GM18526 (cell line): Measurements from ENCODE around the gene HCCS.

Experiments used
- POLR2A ChIP-seq: IDR thresholded peaks from 3 replicates; pipeline ENCODE4 v1.6.1; 2011; ENCODE audit not compliant: insufficient read length; ENCODE audit errors: extremely low read depth

The HCCS gene

GRCh38 chrX:11143931-11144678 is 33.0 kb downstream of the HCCS start:
- no peak for TF ChIP-seq POLR2A

DNA sequence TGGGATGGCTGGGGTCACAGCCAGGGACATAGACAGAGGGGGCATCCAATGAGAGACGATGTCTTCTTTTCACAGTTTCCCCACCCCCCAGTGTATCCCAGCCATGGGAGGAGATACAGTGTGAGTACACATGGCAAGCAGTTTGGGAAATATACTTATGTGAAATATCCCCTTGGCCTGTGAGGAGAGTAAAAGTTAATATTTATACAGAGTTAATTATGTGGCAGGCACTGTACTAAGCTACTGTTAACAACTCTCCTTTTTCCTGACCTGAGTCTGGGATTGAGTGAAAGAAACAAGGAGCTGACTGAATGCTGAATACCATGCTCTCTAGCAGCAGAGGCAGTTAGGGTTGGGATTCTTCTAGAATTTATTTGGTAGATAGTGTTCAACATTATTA is 35.3 kb downstream of the HCCS start:
- TF ChIP-seq POLR2A, result no peak

- TF ChIP-seq POLR2A, result no peak
Measured at GRCh38 chrX:11148401-11148800, 37.3 kb downstream of the HCCS start.

DNA sequence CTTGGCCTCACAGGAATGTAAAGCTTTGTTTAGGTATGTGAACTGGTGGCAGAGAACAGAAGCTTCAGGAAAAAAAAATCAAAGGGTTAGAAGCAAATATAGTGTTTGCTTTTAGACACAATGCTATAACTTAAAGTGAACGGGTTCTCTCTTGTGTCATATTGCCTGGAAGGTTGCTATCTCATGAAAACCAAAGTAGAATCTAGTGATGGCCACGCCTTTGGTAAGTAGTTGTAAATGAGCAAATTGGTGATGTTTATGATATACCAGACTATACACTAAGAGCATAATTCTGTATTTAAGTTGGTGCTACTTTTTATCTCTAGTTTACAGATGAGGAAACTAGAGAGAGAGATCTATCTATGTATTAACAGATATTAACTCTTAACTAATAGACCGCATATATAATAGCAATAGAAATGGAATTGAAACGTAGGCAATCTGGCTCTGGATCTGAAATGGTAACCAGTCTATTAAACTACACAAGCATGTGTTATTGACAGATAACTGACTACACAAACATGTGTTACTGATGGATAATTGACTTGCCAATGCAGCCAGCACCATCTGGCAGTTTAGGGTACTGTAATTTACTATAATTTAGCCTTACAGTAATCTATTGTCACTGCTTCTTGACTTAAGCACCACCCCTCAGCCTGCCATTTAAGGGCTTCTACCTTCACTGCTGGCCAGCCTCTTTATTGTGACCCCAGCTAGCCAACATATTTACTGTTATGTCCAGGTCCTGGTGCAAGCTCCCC is 40.8 kb downstream of the HCCS start:
- TF ChIP-seq POLR2A, result no peak

DNA sequence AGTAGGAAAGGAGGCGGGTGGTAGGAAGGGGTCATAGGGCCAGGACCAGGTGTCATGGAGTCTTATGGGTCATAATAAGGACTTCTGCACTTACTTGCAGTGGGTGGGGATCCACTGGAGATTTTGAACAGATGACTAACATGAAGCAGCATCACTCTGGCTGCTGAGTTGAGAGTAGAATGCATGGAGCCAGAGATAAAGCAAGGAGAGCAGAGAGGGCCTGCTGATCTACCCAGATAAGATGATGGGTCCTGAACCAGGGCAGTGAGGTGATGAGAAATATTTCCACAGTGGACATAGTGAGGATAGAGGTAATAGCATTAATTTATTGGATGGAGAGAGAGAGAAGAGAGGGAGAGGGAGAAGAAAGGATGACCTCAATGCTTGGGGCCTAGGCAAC is 48.0 kb downstream of the HCCS start:
- TF ChIP-seq POLR2A, result no peak

DNA sequence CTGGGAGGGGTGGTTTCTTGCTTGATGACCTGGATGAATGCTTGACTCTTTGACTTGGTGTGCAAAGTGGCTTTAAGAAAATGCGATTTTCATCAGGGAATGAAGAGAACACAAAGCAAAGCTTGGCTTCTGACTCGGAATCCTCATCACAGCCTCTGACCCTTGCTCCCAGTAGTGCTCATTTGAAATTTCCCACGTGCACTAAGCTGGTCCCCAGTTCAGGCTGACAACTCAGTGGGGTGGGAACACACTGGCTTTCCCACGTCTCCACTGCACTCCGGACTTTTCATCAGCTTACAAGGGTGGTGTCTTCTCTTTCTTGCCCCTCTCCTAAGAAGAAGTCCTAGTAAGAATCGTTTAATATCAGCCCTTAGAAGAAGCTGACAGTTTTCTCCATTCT is 53.3 kb downstream of the HCCS start:
- TF ChIP-seq POLR2A, result no peak

DNA sequence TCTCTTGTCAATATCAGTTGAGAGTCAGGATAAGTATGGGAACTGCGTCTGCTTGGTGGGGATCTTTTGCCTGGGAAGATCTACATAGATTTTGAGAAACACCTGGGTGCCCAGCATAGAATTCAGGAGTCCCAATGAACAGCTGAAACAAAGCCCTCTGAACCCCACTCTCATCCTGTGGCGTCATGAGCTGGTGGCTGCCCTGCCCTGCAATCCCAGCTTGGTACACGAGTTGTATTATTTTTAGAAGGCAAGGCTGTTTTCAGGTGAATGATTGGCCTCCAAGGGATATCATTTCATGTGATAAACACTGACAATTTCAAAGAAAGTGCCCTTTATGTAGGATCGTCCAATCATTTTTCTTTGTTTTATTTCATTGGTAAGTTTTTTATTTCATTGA is 60.8 kb downstream of the HCCS start:
- TF ChIP-seq POLR2A, result no peak

- TF ChIP-seq POLR2A, result no peak
Measured at GRCh38 chrX:11172415-11172814, 61.3 kb downstream of the HCCS start.
